GM12864 (cell line): Measurements from ENCODE around the gene PPP1R9A.
"Not testable (repeated sequence)": the region's sequence is repeated elsewhere in the genome, so short reads cannot be mapped to it uniquely, and the experiment has no call there.

Experiments used
- DNase-seq: peaks from one replicate; pipeline ENCODE4 v3.0.0-alpha.2; 2011; ENCODE audit warnings: low read depth
- H3K4me3 ChIP-seq: 2 replicates; pipeline ENCODE4 v1.5.1; 2011; ENCODE audit warnings: mild to moderate bottlenecking, low read depth, low read length, control low read depth
- TF ChIP-seq, protein P1 (sequence below): IDR thresholded peaks from 2 replicates; pipeline ENCODE4 v1.5.1; 2011; ENCODE audit warnings: low read depth, mild to moderate bottlenecking, moderate library complexity, low read length, control low read depth, inconsistent platforms; ENCODE audit errors: missing control alignments

PPP1R9A gene

DNA sequence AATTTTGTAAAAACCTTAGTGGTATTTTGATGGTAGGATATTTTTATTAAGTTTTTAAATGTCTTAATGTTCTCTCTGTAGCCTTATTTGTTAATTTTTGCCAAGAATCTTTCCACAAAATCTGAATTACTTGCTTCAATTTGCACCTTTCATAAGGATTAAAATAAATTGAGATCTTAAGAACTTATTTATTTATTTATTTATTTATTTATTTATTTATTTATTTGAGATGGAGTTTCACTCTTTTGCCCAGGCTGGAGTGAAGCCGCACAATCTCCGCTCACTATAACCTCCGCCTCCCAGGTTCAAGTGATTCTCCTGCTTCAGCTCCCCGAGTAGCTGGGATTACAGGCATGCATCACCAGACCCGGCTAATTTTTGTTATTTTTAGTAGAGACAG lies 98.6 kb downstream of the PPP1R9A start:
- H3K4me3 ChIP-seq: no peak overlapping the region
- no peak for DNase-seq
- TF ChIP-seq, protein P1, sequence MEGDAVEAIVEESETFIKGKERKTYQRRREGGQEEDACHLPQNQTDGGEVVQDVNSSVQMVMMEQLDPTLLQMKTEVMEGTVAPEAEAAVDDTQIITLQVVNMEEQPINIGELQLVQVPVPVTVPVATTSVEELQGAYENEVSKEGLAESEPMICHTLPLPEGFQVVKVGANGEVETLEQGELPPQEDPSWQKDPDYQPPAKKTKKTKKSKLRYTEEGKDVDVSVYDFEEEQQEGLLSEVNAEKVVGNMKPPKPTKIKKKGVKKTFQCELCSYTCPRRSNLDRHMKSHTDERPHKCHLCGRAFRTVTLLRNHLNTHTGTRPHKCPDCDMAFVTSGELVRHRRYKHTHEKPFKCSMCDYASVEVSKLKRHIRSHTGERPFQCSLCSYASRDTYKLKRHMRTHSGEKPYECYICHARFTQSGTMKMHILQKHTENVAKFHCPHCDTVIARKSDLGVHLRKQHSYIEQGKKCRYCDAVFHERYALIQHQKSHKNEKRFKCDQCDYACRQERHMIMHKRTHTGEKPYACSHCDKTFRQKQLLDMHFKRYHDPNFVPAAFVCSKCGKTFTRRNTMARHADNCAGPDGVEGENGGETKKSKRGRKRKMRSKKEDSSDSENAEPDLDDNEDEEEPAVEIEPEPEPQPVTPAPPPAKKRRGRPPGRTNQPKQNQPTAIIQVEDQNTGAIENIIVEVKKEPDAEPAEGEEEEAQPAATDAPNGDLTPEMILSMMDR: no peak

DNA sequence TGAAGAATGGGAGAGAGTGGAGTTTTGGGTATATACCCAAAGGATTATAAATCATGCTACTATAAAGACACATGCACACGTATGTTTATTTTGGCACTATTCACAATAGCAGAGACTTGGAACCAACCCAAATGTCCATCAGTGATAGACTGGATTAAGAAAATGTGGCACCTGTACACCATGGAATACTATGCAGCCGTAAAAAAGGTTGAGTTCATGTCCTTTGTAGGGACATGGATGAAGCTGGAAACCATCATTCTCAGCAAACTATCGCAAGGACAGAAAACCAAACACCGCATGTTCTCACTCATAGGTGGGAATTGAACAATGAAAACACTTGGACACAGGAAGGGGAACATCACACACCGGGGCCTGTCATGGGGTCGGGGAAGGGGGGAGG lies 101.4 kb downstream of the PPP1R9A start:
- DNase-seq: not testable (repeated sequence)

DNA sequence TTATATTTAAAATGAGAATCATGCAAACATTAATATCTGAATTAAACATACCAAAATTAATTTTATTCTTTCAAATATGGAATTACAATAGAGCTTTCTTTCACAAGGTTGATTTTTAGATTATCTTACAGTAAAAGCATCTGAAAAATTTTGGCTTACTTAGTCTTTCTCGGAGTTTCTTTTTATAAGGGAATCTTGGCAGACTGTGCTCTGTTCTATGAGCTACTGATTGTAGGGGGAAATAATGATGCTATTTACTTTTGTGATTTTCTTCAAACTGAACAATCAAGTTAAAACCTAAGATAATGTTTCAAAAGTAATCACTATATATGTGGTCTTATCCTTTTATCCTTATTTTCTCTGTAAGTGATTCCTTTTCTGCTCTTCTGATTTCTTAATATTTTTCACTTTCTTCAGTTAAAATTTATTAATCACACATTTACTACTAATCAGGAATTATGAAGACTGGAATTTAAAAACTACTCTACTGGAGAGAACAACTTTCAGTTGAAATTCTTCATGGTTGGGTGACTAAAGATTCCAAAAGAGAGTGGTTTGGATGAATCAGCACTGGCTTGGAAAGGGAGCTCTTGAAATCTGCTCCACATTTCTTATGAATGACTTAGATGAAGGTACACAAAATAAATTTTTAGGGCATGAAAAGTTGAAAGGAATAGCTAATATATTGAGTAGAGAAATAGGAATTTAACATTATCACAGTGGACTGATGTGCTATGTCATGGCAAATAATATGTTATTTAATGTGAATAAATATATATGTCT lies 103.9 kb downstream of the PPP1R9A start:
- TF ChIP-seq, protein P1: no peak
- no peak for DNase-seq
- no peak overlapping the region for H3K4me3 ChIP-seq

More for the DNA sequence above, 101.4 kb downstream of the PPP1R9A start:
- H3K4me3 ChIP-seq: not testable (repeated sequence)

DNA sequence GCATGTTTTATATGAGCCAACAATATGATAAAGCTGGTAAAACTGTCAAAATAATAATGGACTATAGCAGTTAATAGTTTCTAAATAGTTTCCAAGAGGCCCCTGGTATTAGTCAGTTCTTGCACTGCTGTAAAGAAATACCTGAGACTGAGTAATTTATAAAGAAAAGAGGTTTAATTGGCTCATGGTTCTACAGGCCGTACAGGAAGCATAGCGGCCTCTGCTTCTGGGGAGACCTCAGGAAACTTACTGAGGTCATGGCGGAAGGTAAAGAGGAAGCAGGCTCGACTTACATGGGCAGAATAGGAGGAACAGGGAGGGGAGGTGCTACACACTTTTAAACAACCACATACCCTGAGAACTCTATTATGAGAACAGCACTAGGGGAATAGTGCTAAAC lies 104.6 kb downstream of the PPP1R9A start:
- TF ChIP-seq, protein P1: no peak
- no peak overlapping the region for H3K4me3 ChIP-seq
- no peak for DNase-seq

DNA sequence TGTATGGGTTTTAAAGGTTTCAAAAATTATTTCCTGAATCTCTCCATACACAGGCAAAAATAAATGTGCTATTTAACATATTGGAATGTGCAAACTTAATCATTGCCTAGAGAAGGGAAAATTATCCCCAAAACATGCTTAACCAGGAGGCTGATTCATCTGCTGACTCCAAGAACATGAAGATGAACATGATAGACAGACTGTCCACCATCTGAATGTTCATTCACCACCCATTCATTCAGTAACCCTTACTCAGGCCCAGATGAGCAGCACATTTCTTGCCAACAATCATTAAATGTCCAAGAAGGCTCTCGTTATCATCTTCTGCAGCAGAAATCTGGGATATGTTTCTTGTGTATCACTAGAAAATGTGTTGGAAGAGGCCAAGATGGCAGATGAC lies 110.6 kb downstream of the PPP1R9A start:
- H3K4me3 ChIP-seq: no peak overlapping the region
- no peak for DNase-seq
- TF ChIP-seq, protein P1: no peak

DNA sequence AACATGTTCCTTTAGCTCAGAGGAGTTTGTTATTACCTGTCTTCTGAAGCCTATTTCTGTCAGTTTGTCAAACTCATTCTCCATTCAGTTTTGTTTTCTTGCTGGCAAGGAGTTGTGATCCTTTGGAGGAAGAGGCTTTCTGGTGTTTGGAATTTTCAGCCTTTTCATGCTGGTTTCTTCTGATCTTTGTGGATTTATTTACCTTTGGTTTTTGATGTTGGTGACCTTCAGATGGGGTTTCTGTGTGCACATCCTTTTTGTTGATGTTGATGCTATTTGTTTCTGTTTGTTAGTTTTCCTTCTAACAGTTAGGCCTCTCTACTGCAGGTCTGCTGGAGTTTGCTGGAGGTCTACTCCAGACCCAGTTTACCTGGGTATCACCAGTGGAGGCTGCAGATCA lies 118.6 kb downstream of the PPP1R9A start:
- TF ChIP-seq, protein P1: no peak
- DNase-seq: no peak
- H3K4me3 ChIP-seq: no peak overlapping the region

DNA sequence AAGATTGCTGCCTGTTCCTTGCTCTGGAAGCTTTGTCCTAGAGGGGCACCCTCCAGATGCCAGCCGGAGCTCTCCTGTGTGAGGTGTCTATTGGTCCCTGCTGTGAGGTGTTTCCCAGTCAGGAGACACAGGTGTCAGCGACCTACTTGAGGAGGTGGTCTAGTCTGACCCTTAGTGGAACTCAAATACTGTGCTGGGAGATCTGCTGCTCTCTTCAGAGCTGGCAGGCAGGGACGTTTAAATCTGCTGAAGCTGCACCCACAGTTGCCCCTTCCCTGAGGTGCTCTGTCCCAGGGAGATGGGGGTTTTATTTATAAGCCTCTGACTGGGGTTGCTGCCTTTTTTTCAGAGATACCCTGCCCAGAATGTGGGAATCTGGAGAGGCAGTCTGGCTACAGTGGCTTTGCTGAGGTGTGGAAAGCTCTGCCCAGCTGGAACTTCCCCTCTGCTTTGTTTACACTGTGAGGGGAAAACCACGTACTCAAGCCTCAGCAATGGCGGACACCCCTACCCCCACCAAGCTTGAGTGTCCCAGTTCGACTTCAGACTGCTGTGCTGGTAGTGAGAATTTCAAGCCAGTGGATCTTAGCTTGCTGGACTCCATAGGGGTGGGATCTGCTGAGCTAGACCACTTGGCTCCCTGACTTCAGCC lies 119.2 kb downstream of the PPP1R9A start:
- no peak overlapping the region for H3K4me3 ChIP-seq
- TF ChIP-seq, protein P1: no peak
- DNase-seq: no peak
